Middle frontal gyrus (tissue), 1 donor: ENCODE data around the gene RBM18.

Source experiments
- DNase-seq: peaks from one replicate; pipeline ENCODE4 v3.0.0-alpha.2; 2015; ENCODE audit warnings: low spot score; ENCODE audit errors: extremely low spot score

The RBM18 gene

GRCh38 chr9:122223435-122223834 is 41.2 kb downstream of the RBM18 start:
- no peak for DNase-seq

DNA sequence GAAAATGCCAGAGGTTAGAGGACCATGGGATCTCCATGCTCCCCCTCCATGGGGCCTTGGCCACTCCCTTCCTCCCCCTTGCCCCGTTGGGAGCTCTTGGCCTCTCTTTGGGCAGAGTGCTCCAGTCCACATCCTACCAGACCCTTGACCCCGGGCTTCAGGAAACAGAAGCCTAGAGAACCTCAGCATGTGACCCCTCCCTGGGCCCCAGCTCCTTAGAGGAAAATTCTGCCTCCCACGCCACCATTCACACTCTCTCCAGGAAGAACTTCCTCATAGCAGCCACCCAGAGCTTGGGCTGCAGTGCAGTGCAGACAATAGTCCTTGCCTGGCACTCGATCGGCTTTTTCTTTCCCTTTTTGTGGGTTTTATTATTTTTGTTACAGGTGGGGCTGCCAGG is 41.8 kb downstream of the RBM18 start:
- no peak for DNase-seq

DNA sequence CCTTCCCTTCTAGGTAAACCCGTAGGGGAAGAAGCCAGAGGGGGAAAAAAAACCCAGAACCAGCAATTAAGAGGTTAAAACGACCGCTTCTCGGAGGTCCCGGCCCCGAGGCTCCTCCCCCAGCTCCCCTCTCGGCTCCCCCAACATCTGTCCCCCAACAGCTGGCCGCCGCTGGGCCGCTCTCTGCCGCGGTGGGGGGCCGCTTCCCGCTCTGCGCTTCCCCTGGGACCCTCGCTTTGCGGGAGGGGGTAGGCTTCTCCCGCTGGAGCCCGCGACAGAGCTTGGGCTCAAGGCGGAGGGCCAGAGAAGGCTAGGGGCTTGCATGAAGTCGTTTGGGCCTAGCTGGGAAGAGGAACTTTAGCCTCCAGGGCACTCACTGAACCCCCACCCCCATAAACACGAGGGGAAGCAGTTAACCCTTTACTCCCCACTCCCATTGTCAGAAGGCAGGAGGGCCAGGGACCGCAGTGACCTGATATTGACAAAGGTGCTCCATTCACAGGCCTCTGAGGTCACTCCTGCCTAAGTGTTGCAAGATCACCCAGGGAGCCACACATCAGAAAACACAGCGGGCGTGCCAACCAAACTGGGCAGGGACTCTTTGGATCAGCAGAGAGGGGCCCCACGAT is 43.3 kb downstream of the RBM18 start:
- no peak for DNase-seq

DNA sequence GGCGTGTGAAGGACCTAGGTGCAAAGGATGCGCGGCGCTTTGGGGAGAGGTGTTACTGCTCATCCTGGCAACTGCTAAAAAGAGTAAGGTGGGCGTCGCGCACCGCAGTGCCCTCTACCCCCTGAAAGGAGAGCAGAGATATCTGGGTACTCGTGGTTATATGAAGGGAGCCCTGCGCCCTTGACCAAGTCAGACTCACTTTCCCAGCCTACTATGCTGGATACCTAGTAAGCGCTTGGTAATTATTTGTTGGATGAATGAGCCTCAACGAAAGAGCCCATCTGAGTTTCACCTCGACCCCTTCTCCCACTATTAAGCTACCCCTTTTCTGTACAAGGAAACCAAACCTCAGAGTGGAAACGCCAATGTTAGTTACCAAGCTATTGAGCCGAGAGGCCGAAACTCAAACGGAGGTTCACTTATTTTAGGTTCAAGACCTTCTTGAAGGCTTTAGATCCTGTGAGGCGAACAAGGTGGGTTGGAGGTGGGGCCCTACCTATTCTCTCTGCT is 43.9 kb downstream of the RBM18 start:
- DNase-seq = no peak

- DNase-seq = no peak
Measured at GRCh38 chr9:122219856-122220672, 44.6 kb downstream of the RBM18 start.

DNA sequence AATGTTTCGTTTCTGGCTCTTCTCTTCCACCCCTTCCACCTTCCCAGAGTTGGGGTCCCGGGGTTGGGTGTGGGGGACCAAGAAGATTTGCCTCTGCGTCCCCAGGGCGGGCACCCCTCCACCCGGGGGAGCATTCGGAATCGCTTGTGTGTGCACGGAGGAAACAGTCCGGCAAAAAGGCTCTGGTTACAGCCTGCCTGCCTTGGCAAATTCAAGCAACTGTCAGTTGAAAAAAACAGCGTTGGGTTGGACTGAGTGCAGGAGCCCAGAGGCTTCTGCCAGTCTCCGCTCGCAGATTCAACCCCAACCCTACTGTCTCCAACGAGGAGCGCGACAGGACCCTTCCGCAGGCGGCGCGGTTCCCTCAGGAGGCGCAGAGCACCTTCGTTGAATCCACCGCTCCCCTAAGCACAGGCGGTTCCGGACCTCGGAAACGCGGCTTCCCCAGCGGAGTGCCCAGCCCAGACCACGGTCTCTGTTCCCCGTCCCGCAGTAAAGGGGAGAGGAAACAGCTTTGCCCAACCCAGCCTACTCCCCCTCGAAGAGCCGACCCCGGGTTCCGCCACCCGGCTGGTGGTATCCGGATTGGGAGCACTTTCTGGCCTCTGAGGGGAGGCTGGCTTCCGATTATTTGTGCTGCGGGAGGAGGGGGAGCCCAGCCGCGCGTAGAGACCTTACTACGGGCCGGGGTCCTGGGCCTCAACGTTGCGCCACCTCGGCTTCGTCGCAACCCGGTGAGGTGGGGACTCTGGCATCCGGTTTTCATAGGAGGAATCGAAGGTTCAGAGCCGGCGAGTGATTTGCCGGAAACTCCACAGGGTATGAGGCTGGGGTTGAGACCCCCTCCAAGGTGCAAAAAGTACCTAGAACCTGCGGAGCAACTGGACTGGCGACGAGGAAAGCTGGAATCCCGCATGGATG is 45.4 kb downstream of the RBM18 start:
- DNase-seq = no peak

- no peak for DNase-seq
Measured at GRCh38 chr9:122218071-122218934, 46.3 kb downstream of the RBM18 start.

GRCh38 chr9:122217640-122218039 is 47.0 kb downstream of the RBM18 start:
- DNase-seq = no peak

DNA sequence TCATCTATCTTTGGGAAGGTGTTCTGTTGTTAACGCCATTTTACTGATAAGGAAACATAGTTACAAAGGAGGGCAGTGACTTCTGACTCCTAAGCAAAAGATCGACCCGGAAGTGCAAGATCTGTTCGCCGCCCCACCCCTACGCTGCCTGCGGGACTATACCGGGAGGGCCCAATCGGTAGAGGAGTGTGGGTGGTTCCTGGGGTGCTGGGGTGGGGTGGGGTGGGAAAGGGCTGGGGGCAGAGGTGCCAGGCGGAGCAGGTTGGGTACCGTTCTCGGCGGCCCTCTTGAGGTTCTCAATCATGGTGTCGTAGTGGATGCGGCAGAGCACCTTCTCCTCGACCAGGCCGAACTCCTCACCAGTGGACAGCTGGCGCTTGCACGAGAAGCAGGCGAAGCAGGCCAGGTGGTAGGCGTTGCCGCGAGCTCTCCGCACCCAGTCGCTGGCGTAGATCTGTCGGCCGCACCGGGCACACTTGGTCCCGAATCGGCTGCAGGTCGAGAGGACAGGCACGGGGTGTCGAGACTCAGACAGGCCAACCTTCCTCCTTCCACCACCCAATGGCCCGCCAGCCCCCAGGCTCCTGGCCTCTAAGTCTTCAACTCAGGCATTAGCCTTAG is 47.7 kb downstream of the RBM18 start:
- no peak for DNase-seq

DNA sequence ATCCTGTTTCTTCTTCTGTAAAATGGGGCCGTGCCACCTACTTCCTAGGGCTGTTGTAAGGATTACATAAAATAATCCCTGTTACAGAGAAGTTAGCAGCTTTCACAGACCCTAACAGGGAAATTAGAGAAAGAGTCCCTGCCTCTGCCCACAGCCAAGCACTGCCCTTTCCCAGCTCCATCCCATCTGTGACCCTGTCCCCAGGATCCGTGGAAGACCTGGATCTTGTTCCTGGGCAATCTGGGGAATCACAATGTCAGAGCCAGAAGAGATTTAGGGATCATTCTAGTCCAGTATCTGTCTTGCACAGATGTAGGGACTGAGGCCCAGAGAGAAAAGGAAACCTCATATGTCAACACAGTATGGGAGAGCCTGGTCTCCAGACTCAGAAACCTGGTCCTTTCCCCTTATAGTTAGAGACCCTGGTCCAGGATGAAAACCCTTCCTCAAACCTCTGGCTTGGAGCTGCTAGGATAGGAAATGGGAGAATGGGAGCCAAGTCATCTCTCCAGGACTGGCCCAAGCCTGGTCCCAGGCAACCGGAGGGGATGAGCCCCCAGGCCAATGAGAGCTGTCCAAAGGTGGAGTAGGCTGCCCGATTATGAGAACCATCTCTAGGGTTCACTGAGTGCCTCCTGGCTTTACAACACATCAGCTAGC is 48.4 kb downstream of the RBM18 start:
- DNase-seq = no peak

- DNase-seq = no peak
Measured at GRCh38 chr9:122215663-122216062, 49.0 kb downstream of the RBM18 start.

GRCh38 chr9:122214507-122214906 is 50.1 kb downstream of the RBM18 start:
- no peak for DNase-seq

DNA sequence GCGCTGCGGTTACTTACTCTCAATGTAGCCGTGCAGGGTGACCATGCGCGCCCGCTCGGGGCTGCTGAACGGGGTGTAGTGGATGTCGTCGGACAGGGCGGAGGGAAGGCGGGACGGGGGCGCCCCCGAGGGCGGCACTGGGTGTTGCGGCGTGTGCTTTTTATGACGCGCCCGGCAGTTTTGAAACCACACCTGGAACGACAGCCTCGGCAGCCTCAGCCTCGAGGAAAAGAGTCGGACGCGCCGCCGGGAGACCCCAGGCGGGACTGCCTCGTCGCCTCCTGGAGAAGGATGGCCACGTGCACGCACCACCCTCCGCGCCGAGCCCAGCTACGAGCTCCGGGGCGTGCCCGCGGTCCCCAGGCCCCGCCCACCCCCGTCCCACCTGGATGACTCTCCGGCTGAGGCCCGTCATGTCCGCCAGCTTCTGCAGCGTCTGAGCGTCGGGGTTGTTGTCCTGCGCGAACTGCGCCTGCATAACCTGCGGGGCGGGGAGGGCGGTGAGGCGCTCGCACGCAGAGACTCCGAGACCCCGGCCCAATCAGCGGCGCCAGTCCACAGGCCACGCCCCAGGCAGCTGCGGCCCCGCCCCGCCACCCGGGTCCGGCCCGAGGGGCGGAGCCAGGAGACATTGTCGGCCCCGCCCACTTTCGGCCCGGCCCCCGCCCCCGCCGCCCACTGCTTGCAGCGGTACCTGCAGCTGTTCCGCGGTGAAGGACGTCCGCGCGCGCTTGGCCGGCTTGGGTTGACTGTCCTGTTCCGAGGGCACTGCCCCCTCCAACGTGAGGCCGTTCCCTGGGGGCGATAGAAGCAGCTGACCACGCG is 50.8 kb downstream of the RBM18 start:
- no peak for DNase-seq

GRCh38 chr9:122213102-122213588 is 51.5 kb downstream of the RBM18 start:
- DNase-seq = no peak

DNA sequence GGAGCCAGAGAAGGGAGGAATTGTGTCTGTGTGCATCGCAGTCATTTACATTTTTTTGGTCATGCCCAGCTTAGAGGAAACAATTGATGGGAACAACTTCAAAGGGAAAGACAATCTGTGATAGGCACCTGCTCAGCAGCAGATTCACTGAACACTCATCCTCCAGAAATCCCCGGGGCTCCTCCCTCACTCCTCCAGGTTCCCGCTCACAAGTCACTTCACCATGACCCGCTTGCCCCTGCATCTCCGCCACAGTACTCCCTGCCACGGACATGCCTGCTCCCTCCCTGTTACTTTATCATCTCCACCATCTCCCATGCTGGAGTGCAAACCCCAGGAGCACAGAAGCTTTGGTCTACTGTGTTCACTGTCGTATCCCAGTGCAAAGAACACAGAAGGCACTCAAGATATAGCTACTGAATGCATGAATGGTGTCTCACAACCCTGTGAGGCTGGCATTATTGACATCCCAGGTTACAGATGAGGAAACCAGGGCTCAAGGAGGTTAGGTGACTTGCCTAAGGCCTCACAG is 52.1 kb downstream of the RBM18 start:
- no peak for DNase-seq

- no peak for DNase-seq
Measured at GRCh38 chr9:122209451-122209850, 55.2 kb downstream of the RBM18 start.

DNA sequence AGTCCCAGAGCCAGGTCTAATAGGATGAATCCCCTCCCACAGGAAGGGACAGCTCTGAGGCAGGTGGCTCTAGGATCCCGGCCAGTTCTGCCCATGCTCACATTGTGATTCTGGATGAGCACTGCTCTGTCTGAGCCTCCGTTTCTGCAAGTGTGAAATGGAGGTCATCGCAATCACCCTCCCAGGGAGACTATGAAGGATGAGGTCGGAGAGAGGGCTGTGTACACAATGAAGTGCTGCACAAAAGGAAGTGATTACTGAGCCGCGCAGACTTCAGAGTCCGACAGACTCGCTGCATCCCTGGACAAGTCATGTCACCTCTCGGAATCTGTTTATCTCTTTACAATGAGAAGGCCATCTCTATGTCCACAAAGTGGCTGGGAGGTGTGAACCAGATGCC is 57.5 kb downstream of the RBM18 start:
- DNase-seq = no peak
